ENCODE data around the gene FARP2. TPM values are rescaled to one million over a fixed set of nuclear protein-coding genes. Genes with fewer than 3 reads are reported as not detected.

Gene FARP2
- total and polyA plus RNA-seq, 10 donors, result 9.1 to 72.8 (median 53.4) TPM

GRCh38 chr2:241489733-241490680 is 133.9 kb downstream of the FARP2 start:
- Histone ChIP-seq H3K36me3 (peaks cover 0 to 72% (median 22%) of the 10 kb centered on the region in 6 donors), H3K27me3 (replicated peaks in 1 of 7) (no peaks in the 10 kb centered on the region), H3K4me3 (no peak overlapping the region), H3K27ac (no peak overlapping the region), H3K4me1 (no peaks in the 10 kb centered on the region), H3K9me3 (no peaks in the 10 kb centered on the region)
- intact Hi-C loops (cut with DNase I; ENCODE audit: low total_unique reads), result no loop called here
- no peak for DNase-seq
- no peak for TF ChIP-seq CTCF (IDR thresholded peaks at IDR 0.05 in 8 of 11, conservative IDR thresholded peaks at IDR 0.05 in 3 of 11)
- TF ChIP-seq POLR2AphosphoS5 (IDR thresholded peaks at IDR 0.05), result peak in 1 of 3 donors; percentile 29
- 85 to 93% (median 91%) methylated on average over 10 to 15 of the region's 15 CpGs for WGBS, 5 donors

GRCh38 chr2:241490825-241491506 is 134.9 kb downstream of the FARP2 start:
- H3K4me1 ChIP-seq, result no peaks in the 10 kb centered on the region
- TF ChIP-seq POLR2AphosphoS5 (IDR thresholded peaks at IDR 0.05) (peak in 2 of 3 donors; percentile 1 to 13), CTCF (IDR thresholded peaks at IDR 0.05 in 8 of 11, conservative IDR thresholded peaks at IDR 0.05 in 3 of 11) (no peak)
- no peak overlapping the region for H3K27ac ChIP-seq
- no peaks in the 10 kb centered on the region for H3K9me3 ChIP-seq
- H3K27me3 ChIP-seq (replicated peaks in 1 of 7), result no peaks in the 10 kb centered on the region
- DNase-seq, result no peak
- no peak overlapping the region for H3K4me3 ChIP-seq
- peaks cover 0 to 82% (median 31%) of the 10 kb centered on the region in 6 donors for H3K36me3 ChIP-seq
- WGBS, 5 donors, result 79 to 87% (median 86%) methylated on average over 12 to 16 of the region's 16 CpGs
- intact Hi-C loops (cut with DNase I; ENCODE audit: low total_unique reads), result no loop called here

- Histone ChIP-seq H3K27me3 (replicated peaks in 1 of 7) (no peaks in the 10 kb centered on the region), H3K4me3 (no peak overlapping the region), H3K27ac (no peak overlapping the region), H3K9me3 (no peaks in the 10 kb centered on the region), H3K4me1 (no peaks in the 10 kb centered on the region), H3K36me3 (peaks cover 0 to 86% (median 38%) of the 10 kb centered on the region in 6 donors)
- peak in 1 of 3 donors; percentile 12 for TF ChIP-seq POLR2AphosphoS5 (IDR thresholded peaks at IDR 0.05)
- TF ChIP-seq POLR2A (IDR thresholded peaks at IDR 0.05), result no peak
- intact Hi-C loops (cut with DNase I; ENCODE audit: low total_unique reads), result no loop called here
- WGBS, 5 donors, result 88 to 96% (median 91%) methylated on average over 9 to 15 of the region's 15 CpGs
- DNase-seq, result no peak
Measured at GRCh38 chr2:241491549-241492173, 135.6 kb downstream of the FARP2 start.

- intact Hi-C loops (cut with DNase I; ENCODE audit: low total_unique reads), result no loop called here
- DNase-seq, result no peak
- H3K36me3 ChIP-seq, result peaks cover 0 to 86% (median 41%) of the 10 kb centered on the region in 6 donors
Measured at GRCh38 chr2:241492174-241492565, 136.1 kb downstream of the FARP2 start.

More at GRCh38 chr2:241492174-241492565, 136.1 kb downstream of the FARP2 start:
- H3K4me1 ChIP-seq, result no peaks in the 10 kb centered on the region
- no peak overlapping the region for H3K4me3 ChIP-seq
- H3K27me3 ChIP-seq (replicated peaks in 1 of 7), result no peaks in the 10 kb centered on the region
- H3K27ac ChIP-seq, result no peak overlapping the region
- H3K9me3 ChIP-seq, result no peaks in the 10 kb centered on the region
- TF ChIP-seq CTCF (IDR thresholded peaks at IDR 0.05 in 8 of 11, conservative IDR thresholded peaks at IDR 0.05 in 3 of 11) (no peak), POLR2A (IDR thresholded peaks at IDR 0.05) (no peak), POLR2AphosphoS5 (IDR thresholded peaks at IDR 0.05) (no peak)
- 88 to 100% (median 94%) methylated on average over 6 to 7 of the region's 7 CpGs for WGBS, 5 donors

All from spleen (tissue), 11 donors.